H1 (cell line): ENCODE data around the gene SELPLG. TPM values are rescaled to one million over a fixed set of nuclear protein-coding genes. Genes with fewer than 3 reads are reported as not detected.

ENCODE experiments used
- CTCF ChIA-PET: fragments of 300-600 bp; sonication (Branson Sonifier 250); formaldehyde crosslinking; loops from one replicate; lab custom pipeline; 2021; ENCODE audit not compliant: partially characterized antibody; lab: Charles Lee
- POLR2A ChIA-PET: fragments of 300-600 bp; sonication (Branson Sonifier 250); formaldehyde crosslinking; loops from one replicate; lab custom pipeline; 2021; ENCODE audit warnings: inconsistent platforms; ENCODE audit not compliant: partially characterized antibody; lab: Charles Lee
- DNase-seq, 2 experiments: peaks; one replicate each; pipeline versions ENCODE4 v3.0.0 to v3.0.0-alpha.2; 2010 to 2022; ENCODE audit warnings: low spot score in 2 of 2, low read depth in 1 of 2, mixed read lengths in 1 of 2
- FAIRE-seq: peaks from 2 replicates; lab custom pipeline; 2011; peaks lifted over from hg19 to GRCh38; lab: Jason Lieb, UNC
- H2AFZ ChIP-seq: 2 replicates; pipeline ENCODE4 v1.8.1; 2012; ENCODE audit warnings: low read length, inconsistent platforms
- H2AK5ac ChIP-seq: 2 replicates; pipeline ENCODE4 v1.6.1; 2013; ENCODE audit warnings: low read depth, low read length
- H2BK120ac ChIP-seq: replicated peaks from 2 replicates; pipeline ENCODE3; 2013; ENCODE audit warnings: low read depth, low read length, inconsistent platforms
- H2BK12ac ChIP-seq: 2 replicates; pipeline ENCODE4 v1.6.1; 2013; ENCODE audit warnings: low read depth, low read length
- H2BK15ac ChIP-seq: 2 replicates; pipeline ENCODE4 v1.6.1; 2013; ENCODE audit warnings: low read length
- H2BK20ac ChIP-seq: 2 replicates; pipeline ENCODE4 v1.6.1; 2013; ENCODE audit warnings: low read length
- H2BK5ac ChIP-seq: 2 replicates; pipeline ENCODE4 v1.6.1; 2013; ENCODE audit warnings: low read depth, low read length
- H3K14ac ChIP-seq: 2 replicates; pipeline ENCODE4 v1.6.1; 2013; ENCODE audit warnings: inconsistent platforms; ENCODE audit not compliant: insufficient read length
- H3K18ac ChIP-seq: 2 replicates; pipeline ENCODE4 v1.6.1; 2013; ENCODE audit warnings: low read length; ENCODE audit errors: extremely low read depth
- H3K23ac ChIP-seq: 2 replicates; pipeline ENCODE4 v1.6.1; 2013; ENCODE audit warnings: inconsistent platforms; ENCODE audit not compliant: insufficient read length
- H3K23me2 ChIP-seq: 2 replicates; pipeline ENCODE4 v1.6.1; 2013; ENCODE audit warnings: low read depth, low read length
- H3K27ac ChIP-seq: 2 replicates; pipeline ENCODE4 v1.6.1; 2011; ENCODE audit warnings: low read depth, low read length, inconsistent platforms
- H3K27me3 ChIP-seq, 4 experiments: replicated peaks in 1 of 4; 1 replicate in 1 of 4; 2 replicates in 3 of 4; pipeline versions ENCODE4 v1.6.1 to v1.8.1; 2011 to 2013; ENCODE audit warnings: low read length in 3 of 4, mild to moderate bottlenecking in 3 of 4, inconsistent platforms in 2 of 4, mixed read lengths in 2 of 4, moderate library complexity in 1 of 4; ENCODE audit not compliant: control insufficient read depth in 3 of 4, insufficient read depth in 3 of 4; ENCODE audit errors: extremely low read depth in 1 of 4
- H3K36me3 ChIP-seq, 4 experiments: 2 replicates each; pipeline versions ENCODE4 v1.6.1 to v1.8.1; 2011 to 2013; ENCODE audit warnings: mild to moderate bottlenecking in 4 of 4, low read length in 3 of 4, moderate library complexity in 2 of 4, control low read depth in 1 of 4, inconsistent platforms in 1 of 4; ENCODE audit not compliant: insufficient read depth in 4 of 4, control insufficient read depth in 2 of 4
- H3K4ac ChIP-seq: replicated peaks from 2 replicates; pipeline ENCODE3; 2013; ENCODE audit warnings: low read length, low read depth, mixed read lengths, inconsistent platforms; ENCODE audit not compliant: insufficient read length
- H3K4me1 ChIP-seq, 4 experiments: replicated peaks in 1 of 4; 1 replicate in 1 of 4; 2 replicates in 3 of 4; pipeline versions ENCODE4 v1.6.1 to v1.8.1; 2011 to 2013; ENCODE audit warnings: low read length in 3 of 4, inconsistent platforms in 2 of 4, mixed read lengths in 1 of 4; ENCODE audit not compliant: insufficient read depth in 4 of 4, control insufficient read depth in 3 of 4
- H3K4me2 ChIP-seq, 2 experiments: 2 replicates each; pipeline versions ENCODE4 v1.6.1 to v1.8.1; 2011 to 2013; ENCODE audit warnings: low read depth in 2 of 2, low read length in 2 of 2, control low read depth in 1 of 2, inconsistent platforms in 1 of 2, mild to moderate bottlenecking in 1 of 2; ENCODE audit not compliant: insufficient read depth in 1 of 2
- H3K4me3 ChIP-seq, 4 experiments: fragments of 200-600, 300-600 bp in 1 of 4; sonication (generic), shearing (Covaris generic), sonication (Bioruptor Twin) in 1 of 4; 2 replicates each; pipeline versions ENCODE4 v1.5.1 to v1.8.1; 2011 to 2016; ENCODE audit warnings: low read length in 4 of 4, low read depth in 3 of 4, control low read depth in 2 of 4, inconsistent platforms in 2 of 4, mild to moderate bottlenecking in 2 of 4, mixed read lengths in 1 of 4, moderate library complexity in 1 of 4; ENCODE audit not compliant: insufficient read depth in 2 of 4; ENCODE audit errors: extremely low read depth in 1 of 4
- H3K56ac ChIP-seq: replicated peaks from 2 replicates; pipeline ENCODE3; 2013; ENCODE audit warnings: low read depth, mild to moderate bottlenecking, mixed read lengths, low read length, inconsistent platforms; ENCODE audit not compliant: insufficient read length
- H3K79me1 ChIP-seq: 2 replicates; pipeline ENCODE4 v1.6.1; 2013; ENCODE audit warnings: low read depth, low read length, control low read depth
- H3K79me2 ChIP-seq, 2 experiments: 2 replicates each; pipeline versions ENCODE4 v1.6.1 to v1.8.1; 2012 to 2013; ENCODE audit warnings: low read length in 2 of 2, mild to moderate bottlenecking in 2 of 2, inconsistent platforms in 1 of 2; ENCODE audit not compliant: insufficient read depth in 2 of 2, control insufficient read depth in 1 of 2
- H3K9ac ChIP-seq, 4 experiments: replicated peaks in 1 of 4; 1 replicate in 1 of 4; 2 replicates in 3 of 4; pipeline versions ENCODE4 v1.6.1 to v1.8.1; 2011 to 2013; ENCODE audit warnings: low read depth in 3 of 4, low read length in 3 of 4, control low read depth in 2 of 4, mild to moderate bottlenecking in 2 of 4, moderate library complexity in 2 of 4, inconsistent platforms in 1 of 4; ENCODE audit errors: extremely low read depth in 1 of 4
- H3K9me3 ChIP-seq, 2 experiments: 2 replicates each; pipeline versions ENCODE4 v1.6.1 to v1.8.1; 2012 to 2013; ENCODE audit warnings: mild to moderate bottlenecking in 2 of 2, moderate library complexity in 2 of 2, control low read depth in 1 of 2, inconsistent platforms in 1 of 2, low read depth in 1 of 2, low read length in 1 of 2, mixed read lengths in 1 of 2; ENCODE audit not compliant: insufficient read depth in 2 of 2
- H4K20me1 ChIP-seq, 2 experiments: replicated peaks in 1 of 2; 2 replicates each; pipeline versions ENCODE3 to v1.8.1; 2011 to 2013; ENCODE audit warnings: inconsistent platforms in 2 of 2, low read length in 2 of 2, mild to moderate bottlenecking in 1 of 2; ENCODE audit not compliant: insufficient read depth in 2 of 2, control insufficient read depth in 1 of 2
- H4K5ac ChIP-seq: 2 replicates; pipeline ENCODE4 v1.6.1; 2013; ENCODE audit warnings: low read length, low read depth, mixed read lengths, inconsistent platforms; ENCODE audit not compliant: insufficient read length
- H4K8ac ChIP-seq: 2 replicates; pipeline ENCODE4 v1.8.0; 2013; ENCODE audit warnings: mild to moderate bottlenecking, moderate library complexity, low read length, inconsistent platforms; ENCODE audit not compliant: insufficient read depth; ENCODE audit errors: extremely low read depth
- H4K91ac ChIP-seq: replicated peaks from 2 replicates; pipeline ENCODE3; 2013; ENCODE audit warnings: low read length, mixed read lengths, inconsistent platforms; ENCODE audit not compliant: insufficient read length
- BCL11A ChIP-seq, 2 experiments: IDR thresholded peaks; one replicate each; pipeline ENCODE4 v1.6.1; 2011; ENCODE audit warnings: low read depth in 2 of 2, low read length in 2 of 2, mild to moderate bottlenecking in 2 of 2
- BRCA1 ChIP-seq: IDR thresholded peaks from 2 replicates; pipeline ENCODE4 v1.6.1; 2012; ENCODE audit warnings: low read depth, low read length, improper control_type of control experiment
- CEBPB ChIP-seq: IDR thresholded peaks from 2 replicates; pipeline ENCODE4 v1.6.1; 2012; ENCODE audit warnings: low read depth, low read length
- CTBP2 ChIP-seq: IDR thresholded peaks from 2 replicates; pipeline ENCODE4 v1.7.0; 2011; ENCODE audit warnings: borderline replicate concordance, mild to moderate bottlenecking, moderate library complexity, mixed read lengths, low read length; ENCODE audit not compliant: insufficient read depth, insufficient read length
- GABPA ChIP-seq: IDR thresholded peaks from 2 replicates; pipeline ENCODE4 v1.6.1; 2011; ENCODE audit warnings: mild to moderate bottlenecking, low read length, moderate library complexity, borderline replicate concordance; ENCODE audit not compliant: insufficient read depth
- JUN ChIP-seq: IDR thresholded peaks from 2 replicates; pipeline ENCODE4 v1.6.1; 2011; ENCODE audit warnings: low read depth, mild to moderate bottlenecking, improper control_type of control experiment, low read length
- NANOG ChIP-seq: IDR thresholded peaks from 2 replicates; pipeline ENCODE4 v1.6.1; 2011; ENCODE audit warnings: low read length, low read depth, mild to moderate bottlenecking, inconsistent platforms; ENCODE audit not compliant: insufficient read depth, poor library complexity, severe bottlenecking
- POLR2A ChIP-seq, 2 experiments: IDR thresholded peaks; 1 replicate in 1 of 2; 2 replicates in 1 of 2; pipeline ENCODE4 v1.6.1; 2011; ENCODE audit warnings: low read depth in 2 of 2, low read length in 2 of 2, mild to moderate bottlenecking in 2 of 2; ENCODE audit errors: control extremely low read depth in 1 of 2
- RAD21 ChIP-seq, 2 experiments: IDR thresholded peaks in 1 of 2; conservative IDR thresholded peaks in 1 of 2; 2 replicates each; pipeline ENCODE4 v1.6.1; 2011; ENCODE audit warnings: low read depth in 2 of 2, low read length in 2 of 2, improper control_type of control experiment in 1 of 2, inconsistent platforms in 1 of 2, mild to moderate bottlenecking in 1 of 2, moderate library complexity in 1 of 2
- RBBP5 ChIP-seq: IDR thresholded peaks from 2 replicates; pipeline ENCODE4 v1.7.1; 2012; ENCODE audit warnings: low read depth, mild to moderate bottlenecking, inconsistent platforms, low read length, moderate library complexity, borderline replicate concordance
- SP2 ChIP-seq: IDR thresholded peaks from 2 replicates; pipeline ENCODE4 v1.6.1; 2012; ENCODE audit warnings: mild to moderate bottlenecking, low read length, inconsistent platforms
- SRF ChIP-seq: IDR thresholded peaks from 2 replicates; pipeline ENCODE4 v1.6.1; 2011; ENCODE audit warnings: mild to moderate bottlenecking, low read depth, low read length, moderate library complexity
- TAF7 ChIP-seq: optimal IDR thresholded peaks from 2 replicates; pipeline ENCODE3; 2011; ENCODE audit warnings: low read depth, mild to moderate bottlenecking, inconsistent platforms, low read length, moderate library complexity, borderline replicate concordance
- WGBS, 2 experiments: shearing (Covaris generic) in 1 of 2; methylation state at CpG; one replicate each; pipeline versions ENCODE4 v1.1.6 to v1.1.7; 2013 to 2015; ENCODE audit warnings: low lambda C conversion rate in 2 of 2, mixed read lengths in 2 of 2, inconsistent platforms in 1 of 2, low coverage in 1 of 2, missing lambda C conversion rate in 1 of 2; ENCODE audit not compliant: insufficient replicate concordance in 2 of 2, insufficient coverage in 1 of 2, insufficient read length in 1 of 2; ENCODE audit errors: extremely low coverage in 1 of 2, missing lambda C conversion rate in 1 of 2; 5-methylcytosine and 5-hydroxymethylcytosine counted together
- polyA plus RNA-seq, 7 experiments: library from polyadenylated mRNA; depleted of rRNA in 3 of 7; stranded (reverse) in 5 of 7; unstranded in 2 of 7; fragments of >200 nt in 5 of 7; fragments of 200-250 nt in 2 of 7; gene quantifications; 1 replicate in 5 of 7; 2 replicates in 1 of 7; 4 replicates in 1 of 7; pipeline versions ENCODE4 v1.2.1 to v1.2.3, GENCODE V29; 2011 to 2013; ENCODE audit warnings: missing spikeins in 2 of 7, mixed read lengths in 2 of 7
- total RNA-seq: library from RNA; stranded (reverse); fragmentation: NEBNext Ultra II Directional; extraction: Animal tissue kit (Norgen Biotek cat#: 25700); gene quantifications from 2 replicates; pipeline ENCODE4 v1.2.1, GENCODE V29; 2021
- TF ChIP-seq, protein P1 (sequence below): IDR thresholded peaks from 2 replicates; pipeline ENCODE4 v1.6.1; 2012; ENCODE audit warnings: inconsistent platforms

SELPLG gene
- total and polyA plus RNA-seq, 2 of the 8 experiments (the other 6 are each of a cell fraction or from before 2014, with no cell fraction given): 0.18 TPM; not detected in 1

GRCh38 chr12:108578813-108579212 is 54.9 kb downstream of the SELPLG start:
- no peak overlapping the region for H2AFZ ChIP-seq
- H3K36me3 ChIP-seq: no peaks in the 10 kb centered on the region
- no peak overlapping the region for H3K14ac ChIP-seq
- no peak overlapping the region for H4K5ac ChIP-seq
- no peak overlapping the region for H3K4me3 ChIP-seq
- 0 out of 2 replicates have a peak overlapping the region, but pooled peaks have one; percentile 94 for H2AK5ac ChIP-seq
- 0 out of 2 replicates have a peak overlapping the region, but pooled peaks have one; percentile 27 for H2BK12ac ChIP-seq
- ChIA-PET CTCF (interaction anchor here (0.6 to 24.3 kb wide), 4 partner anchors 9 to 85 kb away, joined by 3 to 523 read pairs (median 4); no protein-coding TSS in a partner anchor), POLR2A (no interaction called here)
- H3K4me2 ChIP-seq: no peak overlapping the region
- no peak overlapping the region for H3K9ac ChIP-seq
- H3K79me1 ChIP-seq: no peaks in the 10 kb centered on the region
- peaks cover 14% of the 10 kb centered on the region; the same call in 1 of the 2 replicates for H3K23me2 ChIP-seq
- peak overlapping the region; percentile 32 for H3K56ac ChIP-seq
- no peak for FAIRE-seq
- no peak overlapping the region for H2BK5ac ChIP-seq
- H2BK20ac ChIP-seq: peak overlapping the region; percentile 32; the same call in 1 of the 2 replicates
- H3K4me1 ChIP-seq: no peaks in the 10 kb centered on the region
- H2BK15ac ChIP-seq: no peak overlapping the region
- H3K79me2 ChIP-seq: no peaks in the 10 kb centered on the region
- no peak overlapping the region for H4K8ac ChIP-seq
- no peaks in the 10 kb centered on the region for H3K27me3 ChIP-seq
- no peak overlapping the region for H3K23ac ChIP-seq
- H3K4ac ChIP-seq: no peak overlapping the region
- DNase-seq: no peak
- H4K20me1 ChIP-seq: peaks cover 0 to 6% of the 10 kb centered on the region in 2 experiments
- no peak overlapping the region for H3K27ac ChIP-seq
- no peak overlapping the region for H3K18ac ChIP-seq
- peak overlapping the region; percentile 15 for H4K91ac ChIP-seq
- H2BK120ac ChIP-seq: no peak overlapping the region
- WGBS, 2 experiments: 96% methylated on average over 3 of the region's 3 CpGs; no CpG with 5 or more reads in 1 of the 2 experiments
- peaks cover 0 to 3% of the 10 kb centered on the region in 2 experiments; a peak in 1 of 4 replicates for H3K9me3 ChIP-seq
- TF ChIP-seq, protein P1, sequence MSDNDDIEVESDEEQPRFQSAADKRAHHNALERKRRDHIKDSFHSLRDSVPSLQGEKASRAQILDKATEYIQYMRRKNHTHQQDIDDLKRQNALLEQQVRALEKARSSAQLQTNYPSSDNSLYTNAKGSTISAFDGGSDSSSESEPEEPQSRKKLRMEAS: no peak
- TF ChIP-seq BCL11A (IDR thresholded peaks at IDR 0.05; ENCODE audit: low read depth in 2 of 2, low read length in 2 of 2) (no peak), POLR2A (IDR thresholded peaks at IDR 0.05; ENCODE audit: control extremely low read depth in 1 of 2, low read depth in 2 of 2, low read length in 2 of 2) (no peak), BRCA1 (no peak), NANOG (no peak), RBBP5 (no peak), SP2 (no peak), CTBP2 (no peak), SRF (no peak), CEBPB (no peak), JUN (no peak), TAF7 (no peak), GABPA (no peak), RAD21 (IDR thresholded peaks at IDR 0.05 in 1 of 2, conservative IDR thresholded peaks at IDR 0.05 in 1 of 2; ENCODE audit: low read depth in 2 of 2, low read length in 2 of 2) (no peak)
